HepG2 (cell line): ENCODE results near the gene FITM1. TPM values are rescaled to one million over a fixed set of nuclear protein-coding genes. Genes with fewer than 3 reads are reported as not detected.

Source experiments
- ATAD3A ChIP-seq: sonication (generic); formaldehyde crosslinking; IDR thresholded peaks from 2 replicates; pipeline ENCODE4 v1.4.0; 2020; ENCODE audit warnings: missing genetic modification reagents
- ATF7-NPFF ChIP-seq: sonication (generic); formaldehyde crosslinking; IDR thresholded peaks from 2 replicates; pipeline ENCODE4 v1.8.1; 2023; ENCODE audit warnings: mild to moderate bottlenecking, low read depth, missing genetic modification reagents, moderate library complexity
- BRCA1 ChIP-seq: sonication (generic); formaldehyde crosslinking; IDR thresholded peaks from 2 replicates; pipeline ENCODE4 v1.4.0; 2020; ENCODE audit warnings: missing genetic modification reagents
- CBX1 ChIP-seq: IDR thresholded peaks from one replicate; pipeline ENCODE4 v1.6.1; 2016; ENCODE audit warnings: antibody characterized with exemption, low read depth
- HOXA7 ChIP-seq: sonication (generic); formaldehyde crosslinking; IDR thresholded peaks from 2 replicates; pipeline ENCODE4 v1.8.1; 2022; ENCODE audit warnings: mild to moderate bottlenecking, missing genetic modification reagents, moderate library complexity
- JUNB ChIP-seq: sonication (generic); formaldehyde crosslinking; IDR thresholded peaks from 2 replicates; pipeline ENCODE4 v1.8.0; 2022; ENCODE audit warnings: missing genetic modification reagents, mild to moderate bottlenecking, borderline replicate concordance
- KDM4B ChIP-seq: sonication (generic); formaldehyde crosslinking; IDR thresholded peaks from 2 replicates; pipeline ENCODE4 v1.4.0; 2020; ENCODE audit warnings: missing genetic modification reagents
- NFE2L2 ChIP-seq: fragments of 150-350 bp; IDR thresholded peaks from 2 replicates; pipeline ENCODE4 v1.6.1; 2014; ENCODE audit warnings: low read length
- PHB2 ChIP-seq: fragments of 450-650 bp; IDR thresholded peaks from 2 replicates; pipeline ENCODE4 v1.6.1; 2018; ENCODE audit not compliant: partially characterized antibody
- SP4 ChIP-seq: sonication (generic); formaldehyde crosslinking; IDR thresholded peaks from 2 replicates; pipeline ENCODE4 v1.8.1; 2023; ENCODE audit warnings: mild to moderate bottlenecking, missing genetic modification reagents
- SRSF9 ChIP-seq: fragments of 200-400 bp; formaldehyde crosslinking; IDR thresholded peaks from 2 replicates; pipeline ENCODE4 v1.6.1; 2018; ENCODE audit warnings: borderline replicate concordance, mild to moderate bottlenecking, low read depth, low read length; ENCODE audit not compliant: insufficient read depth, poor library complexity, severe bottlenecking
- TBX3 ChIP-seq: fragments of 450-650 bp; IDR thresholded peaks from 2 replicates; pipeline ENCODE4 v1.6.1; 2017; ENCODE audit warnings: antibody characterized with exemption, mild to moderate bottlenecking, inconsistent platforms, borderline replicate concordance
- ZBTB1 ChIP-seq: sonication (generic); formaldehyde crosslinking; IDR thresholded peaks from 2 replicates; pipeline ENCODE4 v1.4.0; 2020; ENCODE audit warnings: missing genetic modification reagents, borderline replicate concordance
- ZBTB20 ChIP-seq: sonication (generic); formaldehyde crosslinking; IDR thresholded peaks from 2 replicates; pipeline ENCODE4 v1.8.1; 2023; ENCODE audit warnings: missing genetic modification reagents, low read depth, mild to moderate bottlenecking, borderline replicate concordance
- ZFP90 ChIP-seq: sonication (generic); formaldehyde crosslinking; IDR thresholded peaks from 2 replicates; pipeline ENCODE4 v1.8.0; 2022; ENCODE audit warnings: missing genetic modification reagents, mild to moderate bottlenecking, inconsistent platforms, borderline replicate concordance
- ZFX ChIP-seq: sonication (generic); formaldehyde crosslinking; IDR thresholded peaks from 2 replicates; pipeline ENCODE4 v1.4.0; 2020; ENCODE audit warnings: mild to moderate bottlenecking, low read depth, missing genetic modification reagents, moderate library complexity
- ZNF20 ChIP-seq: sonication (generic); formaldehyde crosslinking; IDR thresholded peaks from 2 replicates; pipeline ENCODE4 v1.4.0; 2020; ENCODE audit warnings: mild to moderate bottlenecking, moderate library complexity, missing genetic modification reagents
- ZNF326 ChIP-seq: sonication (generic); formaldehyde crosslinking; IDR thresholded peaks from 2 replicates; pipeline ENCODE4 v1.4.0; 2020; ENCODE audit warnings: missing genetic modification reagents, borderline replicate concordance
- polyA plus RNA-seq, 8 experiments: library from polyadenylated mRNA; depleted of rRNA in 3 of 8; stranded (reverse) in 7 of 8; unstranded in 1 of 8; fragments of >200 nt; fragmentation: Illumina TruSeq in 4 of 8; extraction: Trizol in 4 of 8; gene quantifications; 2 replicates each; pipeline versions ENCODE4 v1.2.1 to v1.2.3, GENCODE V29; 2011 to 2016; ENCODE audit warnings: low read depth in 4 of 8, missing spikeins in 1 of 8, mixed read lengths in 1 of 8; ENCODE audit not compliant: insufficient read depth in 1 of 8
- total RNA-seq, 5 experiments: library from RNA; depleted of rRNA; stranded (reverse); fragments of >200 nt; fragmentation: Illumina TruSeq; extraction: Trizol; gene quantifications; 2 replicates each; pipeline ENCODE4 v1.2.3, GENCODE V29; 2016; ENCODE audit warnings: low read depth in 1 of 5
- TF ChIP-seq, protein P1 (sequence below): sonication (generic); formaldehyde crosslinking; IDR thresholded peaks from 2 replicates; pipeline ENCODE4 v1.4.0; 2020; ENCODE audit warnings: low read depth, mild to moderate bottlenecking, missing genetic modification reagents
- TF ChIP-seq, protein P2 (sequence below): conservative IDR thresholded peaks from 2 replicates; pipeline ENCODE4 v1.6.1; 2018; ENCODE audit warnings: missing genetic modification reagents
- TF ChIP-seq, protein P3 (sequence below): IDR thresholded peaks from 2 replicates; pipeline ENCODE4 v1.6.1; 2016; ENCODE audit warnings: missing compliant biosample characterization, missing genetic modification reagents, borderline replicate concordance
- TF ChIP-seq, protein P4 (sequence below): sonication (generic); formaldehyde crosslinking; IDR thresholded peaks from 2 replicates; pipeline ENCODE4 v1.9.0; 2021; ENCODE audit warnings: missing genetic modification reagents, mild to moderate bottlenecking, borderline replicate concordance
- TF ChIP-seq, protein P5 (sequence below): sonication (generic); formaldehyde crosslinking; conservative IDR thresholded peaks from 2 replicates; pipeline ENCODE4 v1.8.0; 2022; ENCODE audit warnings: missing genetic modification reagents

FITM1 gene
- total and polyA plus RNA-seq, 2 of the 13 experiments (the other 11 are each of a cell fraction or from before 2014, with no cell fraction given) = 2.7 to 5.8 TPM

DNA sequence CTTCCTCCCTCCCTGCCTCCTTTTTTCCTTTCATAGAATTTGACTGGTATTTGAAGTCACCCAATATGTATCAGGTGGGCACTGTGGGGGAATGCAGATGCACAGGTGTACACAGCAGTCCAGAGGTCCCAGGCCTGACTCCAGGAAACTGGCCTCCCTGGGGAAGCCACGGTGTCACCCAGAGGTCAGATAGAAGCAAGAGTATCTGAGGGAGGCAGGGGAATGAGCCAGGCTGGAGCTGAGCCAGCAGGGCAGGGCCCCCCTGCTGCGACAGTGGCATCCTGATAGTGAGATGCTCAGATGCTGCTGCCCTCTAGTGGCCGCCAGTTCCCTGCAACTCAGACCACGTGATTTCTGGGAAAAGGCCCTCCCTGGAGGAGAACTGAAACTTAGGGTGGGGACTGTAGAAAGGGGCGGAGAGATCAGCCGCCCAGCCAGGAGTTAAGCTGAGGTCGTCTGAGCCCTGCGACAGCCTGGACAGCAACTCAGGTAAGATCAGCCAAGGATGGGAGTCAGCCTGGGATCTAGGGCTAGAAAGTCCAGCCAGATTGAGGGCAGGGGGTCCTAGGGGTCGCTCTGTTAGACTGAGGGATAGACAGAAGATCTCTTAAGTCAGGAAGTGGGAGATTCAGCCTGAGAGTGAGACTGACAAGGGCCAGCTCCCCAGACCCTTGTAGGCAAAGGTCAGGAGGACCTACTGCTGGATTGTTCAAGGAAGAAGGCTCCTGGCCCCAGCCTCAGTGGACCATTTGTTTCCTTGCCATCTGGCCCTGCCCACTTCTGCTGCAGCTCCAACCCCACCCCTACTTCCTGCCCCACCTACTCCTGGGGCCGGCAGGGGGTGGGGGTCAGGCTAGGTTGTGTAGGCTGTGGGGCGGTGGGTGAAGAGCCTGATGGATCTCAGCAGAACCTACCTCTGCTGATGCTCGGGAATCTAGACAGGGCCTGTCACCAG, 30.7 kb downstream of the FITM1 start, which contains the start of gene IRF9 (continued):
- TF ChIP-seq, protein P1, sequence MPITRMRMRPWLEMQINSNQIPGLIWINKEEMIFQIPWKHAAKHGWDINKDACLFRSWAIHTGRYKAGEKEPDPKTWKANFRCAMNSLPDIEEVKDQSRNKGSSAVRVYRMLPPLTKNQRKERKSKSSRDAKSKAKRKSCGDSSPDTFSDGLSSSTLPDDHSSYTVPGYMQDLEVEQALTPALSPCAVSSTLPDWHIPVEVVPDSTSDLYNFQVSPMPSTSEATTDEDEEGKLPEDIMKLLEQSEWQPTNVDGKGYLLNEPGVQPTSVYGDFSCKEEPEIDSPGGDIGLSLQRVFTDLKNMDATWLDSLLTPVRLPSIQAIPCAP (CRISPR knock-in tag) = no peak
- TF ChIP-seq ZNF326 (CRISPR knock-in tag) (peak; percentile 96), SP4 (CRISPR knock-in tag) (peak; percentile 97), ZNF20 (CRISPR knock-in tag) (no peak), BRCA1 (CRISPR knock-in tag) (peak; percentile 95), ZBTB1 (peak; percentile 4; the same call in 1 of the 2 replicates), ZFP90 (peak; percentile 97; the same call in 1 of the 2 replicates), SRSF9 (no peak), CBX1 (peak; percentile 95), ATAD3A (peak; percentile 70; the same call in 1 of the 2 replicates), ZBTB20 (CRISPR knock-in tag) (peak; percentile 86), JUNB (no peak), ATF7-NPFF (peak; percentile 13; the same call in 1 of the 2 replicates), TBX3 (no peak), KDM4B (CRISPR knock-in tag) (peak; percentile 100), ZFX (CRISPR knock-in tag) (peak; percentile 84), PHB2 (no peak), HOXA7 (CRISPR knock-in tag) (no peak), NFE2L2 (peak; percentile 11; the same call in 1 of the 2 replicates)
- TF ChIP-seq, protein P2, sequence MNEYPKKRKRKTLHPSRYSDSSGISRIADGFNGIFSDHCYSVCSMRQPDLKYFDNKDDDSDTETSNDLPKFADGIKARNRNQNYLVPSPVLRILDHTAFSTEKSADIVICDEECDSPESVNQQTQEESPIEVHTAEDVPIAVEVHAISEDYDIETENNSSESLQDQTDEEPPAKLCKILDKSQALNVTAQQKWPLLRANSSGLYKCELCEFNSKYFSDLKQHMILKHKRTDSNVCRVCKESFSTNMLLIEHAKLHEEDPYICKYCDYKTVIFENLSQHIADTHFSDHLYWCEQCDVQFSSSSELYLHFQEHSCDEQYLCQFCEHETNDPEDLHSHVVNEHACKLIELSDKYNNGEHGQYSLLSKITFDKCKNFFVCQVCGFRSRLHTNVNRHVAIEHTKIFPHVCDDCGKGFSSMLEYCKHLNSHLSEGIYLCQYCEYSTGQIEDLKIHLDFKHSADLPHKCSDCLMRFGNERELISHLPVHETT (CRISPR knock-in tag) = peak; percentile 92
- TF ChIP-seq, protein P3, sequence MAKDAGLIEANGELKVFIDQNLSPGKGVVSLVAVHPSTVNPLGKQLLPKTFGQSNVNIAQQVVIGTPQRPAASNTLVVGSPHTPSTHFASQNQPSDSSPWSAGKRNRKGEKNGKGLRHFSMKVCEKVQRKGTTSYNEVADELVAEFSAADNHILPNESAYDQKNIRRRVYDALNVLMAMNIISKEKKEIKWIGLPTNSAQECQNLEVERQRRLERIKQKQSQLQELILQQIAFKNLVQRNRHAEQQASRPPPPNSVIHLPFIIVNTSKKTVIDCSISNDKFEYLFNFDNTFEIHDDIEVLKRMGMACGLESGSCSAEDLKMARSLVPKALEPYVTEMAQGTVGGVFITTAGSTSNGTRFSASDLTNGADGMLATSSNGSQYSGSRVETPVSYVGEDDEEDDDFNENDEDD (CRISPR knock-in tag) = peak; percentile 85; the same call in 1 of the 2 replicates
- TF ChIP-seq, protein P4, sequence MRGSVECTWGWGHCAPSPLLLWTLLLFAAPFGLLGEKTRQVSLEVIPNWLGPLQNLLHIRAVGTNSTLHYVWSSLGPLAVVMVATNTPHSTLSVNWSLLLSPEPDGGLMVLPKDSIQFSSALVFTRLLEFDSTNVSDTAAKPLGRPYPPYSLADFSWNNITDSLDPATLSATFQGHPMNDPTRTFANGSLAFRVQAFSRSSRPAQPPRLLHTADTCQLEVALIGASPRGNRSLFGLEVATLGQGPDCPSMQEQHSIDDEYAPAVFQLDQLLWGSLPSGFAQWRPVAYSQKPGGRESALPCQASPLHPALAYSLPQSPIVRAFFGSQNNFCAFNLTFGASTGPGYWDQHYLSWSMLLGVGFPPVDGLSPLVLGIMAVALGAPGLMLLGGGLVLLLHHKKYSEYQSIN (CRISPR knock-in tag) = no peak
- TF ChIP-seq, protein P5, sequence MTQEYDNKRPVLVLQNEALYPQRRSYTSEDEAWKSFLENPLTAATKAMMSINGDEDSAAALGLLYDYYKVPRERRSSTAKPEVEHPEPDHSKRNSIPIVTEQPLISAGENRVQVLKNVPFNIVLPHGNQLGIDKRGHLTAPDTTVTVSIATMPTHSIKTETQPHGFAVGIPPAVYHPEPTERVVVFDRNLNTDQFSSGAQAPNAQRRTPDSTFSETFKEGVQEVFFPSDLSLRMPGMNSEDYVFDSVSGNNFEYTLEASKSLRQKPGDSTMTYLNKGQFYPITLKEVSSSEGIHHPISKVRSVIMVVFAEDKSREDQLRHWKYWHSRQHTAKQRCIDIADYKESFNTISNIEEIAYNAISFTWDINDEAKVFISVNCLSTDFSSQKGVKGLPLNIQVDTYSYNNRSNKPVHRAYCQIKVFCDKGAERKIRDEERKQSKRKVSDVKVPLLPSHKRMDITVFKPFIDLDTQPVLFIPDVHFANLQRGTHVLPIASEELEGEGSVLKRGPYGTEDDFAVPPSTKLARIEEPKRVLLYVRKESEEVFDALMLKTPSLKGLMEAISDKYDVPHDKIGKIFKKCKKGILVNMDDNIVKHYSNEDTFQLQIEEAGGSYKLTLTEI = no peak
